ENCODE data around the gene CKAP2L. TPM values are rescaled to one million over a fixed set of nuclear protein-coding genes. Genes with fewer than 3 reads are reported as not detected.
A peak's percentile ranks its signal among the peaks of the same experiment; 100 is the strongest.

CKAP2L gene
- total and polyA plus RNA-seq, 10 of the 15 experiments (the other 5 are each of a cell fraction or from before 2014, with no cell fraction given): 10.5 to 37.4 (median 20.2) TPM

GRCh38 chr2:112708968-112709367 is 55.4 kb downstream of the CKAP2L start:
- ChIA-PET SMC1A (ENCODE audit: uncharacterized antibody, unreplicated experiment) (interaction anchor here (1.2 to 11.5 kb wide), 8 partner anchors 10 to 174 kb away, joined by 3 to 271 read pairs (median 12); partner anchors contain the start of genes CHCHD5 and SLC20A1), CTCF (interaction anchor here (1.3 to 6.9 kb wide), 7 partner anchors 10 to 128 kb away, joined by 3 to 102 read pairs (median 22); partner anchors contain the start of gene SLC20A1), RAD21 (ENCODE audit: unreplicated experiment) (interaction anchor here (0.9 to 6.7 kb wide), 12 partner anchors 10 to 172 kb away, joined by 3 to 145 read pairs (median 4); no protein-coding TSS in a partner anchor), POLR2A (interaction anchor here (1.1 to 8.2 kb wide), 8 partner anchors 10 to 77 kb away, joined by 4 to 74 read pairs (median 28); partner anchors contain the start of gene SLC20A1)
- Histone ChIP-seq H3K79me2 (ENCODE audit: control insufficient read depth, insufficient read depth, low read length) (no peaks in the 10 kb centered on the region), H3K36me3 (ENCODE audit: control insufficient read depth in 2 of 2, insufficient read depth in 2 of 2, low read length in 1 of 2) (no peaks in the 10 kb centered on the region; a peak in 1 of 4 replicates), H3K4me3 (no peak overlapping the region), H3K9ac (ENCODE audit: control insufficient read depth, insufficient read depth, low read length) (peak overlapping the region; percentile 53), H2AFZ (ENCODE audit: control insufficient read depth, low read depth, low read length) (peak overlapping the region; percentile 54), H3K27ac (ENCODE audit: control insufficient read depth, insufficient read depth) (peak overlapping the region; percentile 94), H3K4me1 (ENCODE audit: control insufficient read depth, insufficient read depth, low read length) (peaks cover 47% of the 10 kb centered on the region), H3K4me2 (ENCODE audit: control insufficient read depth, insufficient read depth) (peak overlapping the region; percentile 90), H3K27me3 (replicated peaks in 1 of 2; ENCODE audit: control insufficient read depth in 2 of 2, insufficient read depth in 2 of 2, low read length in 1 of 2) (no peaks in the 10 kb centered on the region), H3K9me3 (replicated peaks; ENCODE audit: control insufficient read depth, insufficient read depth, low read length) (no peaks in the 10 kb centered on the region), H4K20me1 (ENCODE audit: control insufficient read depth, insufficient read depth) (no peaks in the 10 kb centered on the region)
- FAIRE-seq (no peak), DNase-seq (ENCODE audit: low read depth, low spot score) (no peak), ATAC-seq (peak; percentile 60)
- intact Hi-C loops (cut with micrococcal nuclease; ENCODE audit: unreplicated experiment) (loop anchor here (5.0 to 10.0 kb wide), 2 partner anchors 62 to 654 kb away; partner anchors contain the start of genes SLC20A1 and TMEM87B), in situ Hi-C loops (cut with MboI) (no loop called here)
- no TSS peak for BruUV-seq (replicated peaks)
- TF ChIP-seq CBFB (IDR thresholded peaks at IDR 0.05; ENCODE audit: low read depth) (no peak), USF2 (IDR thresholded peaks at IDR 0.05; ENCODE audit: borderline replicate concordance, low read depth, low read length) (no peak), PKNOX1 (IDR thresholded peaks at IDR 0.05) (peak; percentile 75), JUND (IDR thresholded peaks at IDR 0.05; ENCODE audit: low read depth, low read length) (no peak), RELA (IDR thresholded peaks at IDR 0.05; ENCODE audit: borderline replicate concordance, partially characterized antibody) (no peak), SMARCA5 (IDR thresholded peaks at IDR 0.05) (0 out of 2 replicates have a peak, but pooled peaks have one; percentile 13)
- TF ChIP-seq, protein P1, sequence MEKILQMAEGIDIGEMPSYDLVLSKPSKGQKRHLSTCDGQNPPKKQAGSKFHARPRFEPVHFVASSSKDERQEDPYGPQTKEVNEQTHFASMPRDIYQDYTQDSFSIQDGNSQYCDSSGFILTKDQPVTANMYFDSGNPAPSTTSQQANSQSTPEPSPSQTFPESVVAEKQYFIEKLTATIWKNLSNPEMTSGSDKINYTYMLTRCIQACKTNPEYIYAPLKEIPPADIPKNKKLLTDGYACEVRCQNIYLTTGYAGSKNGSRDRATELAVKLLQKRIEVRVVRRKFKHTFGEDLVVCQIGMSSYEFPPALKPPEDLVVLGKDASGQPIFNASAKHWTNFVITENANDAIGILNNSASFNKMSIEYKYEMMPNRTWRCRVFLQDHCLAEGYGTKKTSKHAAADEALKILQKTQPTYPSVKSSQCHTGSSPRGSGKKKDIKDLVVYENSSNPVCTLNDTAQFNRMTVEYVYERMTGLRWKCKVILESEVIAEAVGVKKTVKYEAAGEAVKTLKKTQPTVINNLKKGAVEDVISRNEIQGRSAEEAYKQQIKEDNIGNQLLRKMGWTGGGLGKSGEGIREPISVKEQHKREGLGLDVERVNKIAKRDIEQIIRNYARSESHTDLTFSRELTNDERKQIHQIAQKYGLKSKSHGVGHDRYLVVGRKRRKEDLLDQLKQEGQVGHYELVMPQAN (conservative IDR thresholded peaks at IDR 0.05): no peak
- WGBS (ENCODE audit: insufficient coverage, insufficient replicate concordance, low lambda C conversion rate, missing lambda C conversion rate): 17% methylated on average over 10 of the region's 10 CpGs
